Testis (tissue), 3 donors: Measurements from ENCODE around the gene RRP15. TPM values are rescaled to one million over a fixed set of nuclear protein-coding genes. Genes with fewer than 3 reads are reported as not detected.

ENCODE experiments used
- DNase-seq: peaks from one replicate; pipeline ENCODE4 v3.0.0-alpha.2; 2019
- H3K27ac ChIP-seq, 2 donors: fragments of 200-600 bp; sonication (generic); one replicate each; pipeline ENCODE4 v1.5.1; 2019
- H3K27me3 ChIP-seq: fragments of 200-600 bp; sonication (generic); one replicate; pipeline ENCODE4 v1.5.1; 2019
- H3K36me3 ChIP-seq: fragments of 200-600 bp; sonication (generic); one replicate; pipeline ENCODE4 v1.5.1; 2017; ENCODE audit warnings: low read depth; ENCODE audit errors: missing control alignments
- H3K4me1 ChIP-seq: fragments of 200-600 bp; sonication (generic); one replicate; pipeline ENCODE4 v1.5.1; 2019
- H3K4me3 ChIP-seq, 2 donors: fragments of 200-600 bp; sonication (generic); one replicate each; pipeline ENCODE4 v1.5.1; 2017 to 2019
- H3K9me3 ChIP-seq: fragments of 200-600 bp; sonication (generic); one replicate; pipeline ENCODE4 v1.5.1; 2017
- CTCF ChIP-seq, 3 experiments: fragments of 450-650 bp in 2 of 3; fragments of 200-600 bp in 1 of 3; sonication (generic) in 1 of 3; IDR thresholded peaks; one replicate each; pipeline ENCODE4 v1.5.1; 2016 to 2019; ENCODE audit warnings: antibody characterized with exemption in 3 of 3, mild to moderate bottlenecking in 2 of 3, moderate library complexity in 1 of 3
- POLR2A ChIP-seq: fragments of 450-650 bp; IDR thresholded peaks from one replicate; pipeline ENCODE4 v1.6.1; 2017; ENCODE audit warnings: antibody characterized with exemption, mild to moderate bottlenecking, moderate library complexity
- WGBS, 2 donors: methylation state at CpG; one replicate each; pipeline ENCODE4 v1.1.5; 2018; 5-methylcytosine and 5-hydroxymethylcytosine counted together
- intact Hi-C: fragments of 100-400 bp; cut with DNase I; formaldehyde crosslinking; loops from one replicate; pipeline ENCODE4 v1.15.1; 2023; ENCODE audit warnings: low total_unique reads
- polyA plus RNA-seq: library from polyadenylated mRNA; stranded (reverse); fragments of 350-450 nt; fragmentation: Illumina TruSeq; extraction: RNeasy Lipid Tissue Mini Kit (QIAGEN cat#74804); gene quantifications from one replicate; pipeline ENCODE4 v1.2.3, GENCODE V29; 2014; ENCODE audit warnings: low read depth, low replicate concordance; ENCODE audit not compliant: insufficient read depth
- total RNA-seq, 2 donors: library from RNA; depleted of rRNA; stranded (reverse); fragments of >200 nt; gene quantifications; one replicate each; pipeline ENCODE4 v1.2.3, GENCODE V29; 2016

The RRP15 gene
- total and polyA plus RNA-seq, 3 donors from 2014 or later = 5.5 to 9.7 (median 6.5) TPM

GRCh38 chr1:218250492-218250891 is 34.6 kb upstream of the RRP15 start:
- Histone ChIP-seq H3K36me3 (no peaks in the 10 kb centered on the region), H3K27ac (no peak overlapping the region), H3K4me3 (no peak overlapping the region), H3K4me1 (no peaks in the 10 kb centered on the region), H3K9me3 (no peaks in the 10 kb centered on the region), H3K27me3 (no peaks in the 10 kb centered on the region)
- TF ChIP-seq POLR2A (no peak), CTCF (IDR thresholded peaks at IDR 0.05) (no peak)
- no peak for DNase-seq
- intact Hi-C loops = no loop called here
- 82 to 84% methylated on average over 4 of the region's 4 CpGs for WGBS, 2 donors

- H3K27ac ChIP-seq = no peak overlapping the region
- no peaks in the 10 kb centered on the region for H3K4me1 ChIP-seq
- H3K4me3 ChIP-seq = no peak overlapping the region
- no peak for TF ChIP-seq CTCF (IDR thresholded peaks at IDR 0.05)
- no peak for TF ChIP-seq POLR2A
- no peaks in the 10 kb centered on the region for H3K36me3 ChIP-seq
- intact Hi-C loops = no loop called here
- no peaks in the 10 kb centered on the region for H3K9me3 ChIP-seq
- no peaks in the 10 kb centered on the region for H3K27me3 ChIP-seq
- no peak for DNase-seq
- WGBS, 2 donors = 51 to 58% methylated on average over 8 of the region's 8 CpGs
Measured at GRCh38 chr1:218254296-218254946, 30.7 kb upstream of the RRP15 start.

- Histone ChIP-seq H3K27me3 (no peaks in the 10 kb centered on the region), H3K36me3 (no peaks in the 10 kb centered on the region), H3K4me1 (no peaks in the 10 kb centered on the region), H3K9me3 (no peaks in the 10 kb centered on the region), H3K4me3 (no peak overlapping the region), H3K27ac (no peak overlapping the region)
- DNase-seq = no peak
- intact Hi-C loops = no loop called here
- 43 to 44% methylated on average over 2 of the region's 2 CpGs for WGBS, 2 donors
- no peak for TF ChIP-seq POLR2A
- no peak for TF ChIP-seq CTCF (IDR thresholded peaks at IDR 0.05)
Measured at GRCh38 chr1:218255090-218255489, 30.0 kb upstream of the RRP15 start.

- H3K27ac ChIP-seq = no peak overlapping the region
- H3K4me3 ChIP-seq = no peak overlapping the region
- intact Hi-C loops = no loop called here
- H3K4me1 ChIP-seq = no peaks in the 10 kb centered on the region
- H3K36me3 ChIP-seq = no peaks in the 10 kb centered on the region
- DNase-seq = no peak
- H3K9me3 ChIP-seq = no peaks in the 10 kb centered on the region
- WGBS, 2 donors = 19 to 24% methylated on average over 1 of the region's 1 CpG
- no peak for TF ChIP-seq CTCF (IDR thresholded peaks at IDR 0.05)
- no peak for TF ChIP-seq POLR2A
- H3K27me3 ChIP-seq = no peaks in the 10 kb centered on the region
Measured at GRCh38 chr1:218257371-218257770, 27.7 kb upstream of the RRP15 start.

- no peak overlapping the region for H3K4me3 ChIP-seq
- H3K9me3 ChIP-seq = no peaks in the 10 kb centered on the region
- intact Hi-C loops = no loop called here
- TF ChIP-seq POLR2A (no peak), CTCF (IDR thresholded peaks at IDR 0.05) (no peak)
- no peaks in the 10 kb centered on the region for H3K4me1 ChIP-seq
- no peaks in the 10 kb centered on the region for H3K36me3 ChIP-seq
- no peaks in the 10 kb centered on the region for H3K27me3 ChIP-seq
- no peak overlapping the region for H3K27ac ChIP-seq
- 82 to 83% methylated on average over 2 of the region's 2 CpGs for WGBS, 2 donors
- DNase-seq = no peak
Measured at GRCh38 chr1:218257971-218258370, 27.1 kb upstream of the RRP15 start.
